IPS DF 4.7 (cell line): ENCODE measurements around the gene ENPP7.

ENCODE experiments used
- DNase-seq: peaks from one replicate; pipeline ENCODE4 v3.0.0-alpha.2; 2013; ENCODE audit warnings: low spot score; ENCODE audit errors: extremely low read depth

The ENPP7 gene

DNA sequence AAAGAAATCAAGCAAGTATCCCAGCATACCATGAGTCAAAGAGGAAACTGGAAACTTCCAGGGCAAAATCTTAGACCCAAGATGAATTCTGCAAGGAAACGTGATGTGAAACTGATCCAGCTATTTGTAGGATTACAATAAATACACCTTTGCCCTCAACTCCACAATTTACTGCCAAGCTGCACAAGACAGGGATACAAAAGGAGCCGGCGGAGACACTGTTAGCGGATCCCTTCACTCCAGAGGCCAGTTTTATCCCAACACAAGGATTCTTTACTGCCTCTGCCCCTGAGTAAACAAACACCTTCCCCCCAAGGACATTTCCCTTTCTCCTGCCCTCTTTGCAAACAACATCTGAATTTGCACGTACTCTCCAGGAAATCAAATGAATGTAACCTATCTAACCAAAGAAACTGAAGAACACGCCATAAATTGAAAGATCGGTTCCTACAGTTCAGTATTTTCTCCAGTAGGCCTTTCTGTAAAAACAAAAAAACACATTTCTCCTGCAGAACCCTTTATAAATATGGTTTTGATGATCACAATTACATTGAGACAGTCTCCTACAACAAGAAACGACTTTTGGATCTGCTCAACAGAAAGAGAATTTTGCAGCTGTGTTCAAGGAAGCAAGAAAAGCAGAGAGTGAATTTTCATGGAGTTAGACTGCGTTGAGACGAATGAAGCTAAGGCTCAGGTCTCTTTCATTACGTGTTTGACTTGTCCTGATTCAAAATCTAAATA lies 45.8 kb downstream of the ENPP7 start:
- no peak for DNase-seq

DNA sequence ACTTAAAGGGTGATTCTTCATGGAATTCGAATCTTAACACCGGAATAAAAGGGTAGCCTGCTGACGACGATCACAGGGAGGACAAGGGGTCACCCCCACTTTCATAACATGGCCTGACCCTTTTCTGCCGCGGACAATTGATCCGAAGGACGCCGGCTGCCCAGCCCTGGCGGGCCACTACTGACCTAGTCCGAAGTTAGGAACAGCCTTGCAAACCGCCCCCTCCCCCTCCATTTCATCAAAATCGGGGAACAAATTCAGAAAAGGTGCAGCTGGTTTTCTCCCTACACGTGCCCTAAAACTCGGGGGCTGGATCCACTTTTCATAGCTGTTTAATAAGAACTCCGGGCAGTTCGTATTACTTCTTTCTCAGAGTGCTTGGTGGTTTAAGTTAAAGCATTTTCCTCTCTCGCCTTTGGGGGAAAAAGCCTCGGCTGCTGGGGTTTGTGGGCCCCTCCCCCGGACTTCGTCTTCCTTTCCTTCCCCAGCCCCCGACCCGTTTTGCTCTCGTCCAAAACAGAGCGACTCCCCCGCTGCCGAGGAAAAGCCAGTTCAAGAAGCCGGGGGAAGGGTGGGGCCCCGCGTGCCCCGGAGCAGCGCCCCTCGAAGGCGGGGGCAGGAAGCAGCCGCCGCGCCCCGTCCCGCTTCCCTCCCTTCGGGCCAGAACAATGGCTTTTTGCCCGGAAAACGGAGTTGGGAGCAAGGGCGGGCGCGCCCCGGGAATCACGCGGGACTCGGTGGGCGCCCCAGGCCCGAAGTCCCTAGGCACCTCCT lies 46.6 kb downstream of the ENPP7 start:
- DNase-seq = no peak

DNA sequence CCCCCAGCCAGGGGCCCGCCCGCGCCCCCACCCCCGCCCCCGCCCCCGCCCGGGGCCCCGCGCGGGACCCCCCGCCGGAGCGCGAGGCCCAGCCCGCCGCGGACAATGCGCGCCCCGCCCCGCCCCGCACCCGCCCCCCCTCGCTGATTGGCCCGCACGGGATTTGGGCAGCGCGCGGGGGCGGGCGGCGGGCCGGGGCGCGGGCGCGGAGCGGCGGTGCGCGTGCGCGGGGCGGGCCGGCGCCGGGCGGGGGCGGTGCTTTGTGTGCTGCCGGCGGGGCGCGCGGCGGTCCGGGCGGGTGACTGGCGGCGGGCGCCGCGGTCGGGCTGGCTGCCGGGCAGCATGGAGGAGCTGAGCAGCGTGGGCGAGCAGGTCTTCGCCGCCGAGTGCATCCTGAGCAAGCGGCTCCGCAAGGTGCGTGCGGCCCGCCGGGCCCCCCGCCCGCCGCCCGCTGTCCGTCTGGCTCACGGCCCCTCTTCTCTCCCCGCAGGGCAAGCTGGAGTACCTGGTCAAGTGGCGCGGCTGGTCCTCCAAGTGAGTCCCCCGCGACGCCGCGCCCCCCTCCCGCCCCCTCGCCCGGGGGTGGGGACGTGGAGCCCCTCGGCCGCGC lies 47.3 kb downstream of the ENPP7 start, which contains the start of gene CBX2:
TSS of gene CBX2 (plus strand) at position 255 of the 610 bp plus-strand sequence. CDS start at position 343, 88 bp downstream.
- no peak for DNase-seq

DNA sequence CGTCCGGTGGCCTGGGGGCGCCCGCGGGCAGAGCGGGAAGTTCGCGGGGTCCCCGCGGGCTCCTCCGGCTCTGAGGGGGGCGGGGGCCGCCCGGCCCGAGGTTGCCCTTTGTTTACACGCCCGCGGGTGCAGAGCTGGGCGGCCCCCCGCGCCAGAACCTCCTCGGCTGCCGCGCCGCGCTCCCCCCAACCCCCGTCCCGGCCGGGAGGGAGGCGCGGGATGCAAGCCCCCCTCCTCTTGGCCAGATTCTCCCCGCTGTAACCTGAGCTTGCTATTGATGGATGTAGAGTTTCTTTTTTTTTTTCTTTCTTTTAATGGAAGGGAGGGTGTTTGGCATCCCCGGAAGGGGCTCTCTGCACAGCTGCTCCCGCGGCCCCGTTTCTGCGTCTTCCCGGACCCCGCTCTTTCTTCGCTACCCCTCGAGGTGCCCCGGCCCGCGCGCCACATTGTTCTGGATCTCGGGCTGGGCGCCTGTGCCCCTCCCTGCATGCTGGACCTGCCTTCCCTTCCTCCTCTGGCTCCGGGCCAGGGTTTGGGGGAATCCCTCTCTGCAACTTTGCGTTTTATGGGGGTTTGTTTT lies 47.9 kb downstream of the ENPP7 start:
- DNase-seq = no peak

DNA sequence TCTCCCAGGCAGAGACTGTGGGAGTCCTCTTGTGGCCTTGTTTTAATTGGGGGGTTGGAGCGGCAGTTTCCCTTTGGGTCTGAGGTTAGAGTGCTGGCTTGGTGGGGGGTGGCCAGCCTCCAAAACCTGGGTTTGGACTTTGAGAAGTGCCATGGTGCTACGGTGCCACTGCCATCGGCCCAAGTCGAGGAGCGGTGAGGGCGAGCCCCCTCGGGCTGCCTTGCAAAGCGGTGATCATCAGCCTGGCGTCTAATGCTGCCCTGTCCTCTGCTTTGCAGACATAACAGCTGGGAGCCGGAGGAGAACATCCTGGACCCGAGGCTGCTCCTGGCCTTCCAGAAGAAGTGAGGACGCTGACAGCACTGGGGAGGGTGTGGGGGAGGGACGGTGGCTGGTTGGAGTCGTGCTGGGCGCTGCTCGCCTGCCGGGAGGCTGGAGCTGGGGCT lies 48.4 kb downstream of the ENPP7 start:
- DNase-seq = no peak

DNA sequence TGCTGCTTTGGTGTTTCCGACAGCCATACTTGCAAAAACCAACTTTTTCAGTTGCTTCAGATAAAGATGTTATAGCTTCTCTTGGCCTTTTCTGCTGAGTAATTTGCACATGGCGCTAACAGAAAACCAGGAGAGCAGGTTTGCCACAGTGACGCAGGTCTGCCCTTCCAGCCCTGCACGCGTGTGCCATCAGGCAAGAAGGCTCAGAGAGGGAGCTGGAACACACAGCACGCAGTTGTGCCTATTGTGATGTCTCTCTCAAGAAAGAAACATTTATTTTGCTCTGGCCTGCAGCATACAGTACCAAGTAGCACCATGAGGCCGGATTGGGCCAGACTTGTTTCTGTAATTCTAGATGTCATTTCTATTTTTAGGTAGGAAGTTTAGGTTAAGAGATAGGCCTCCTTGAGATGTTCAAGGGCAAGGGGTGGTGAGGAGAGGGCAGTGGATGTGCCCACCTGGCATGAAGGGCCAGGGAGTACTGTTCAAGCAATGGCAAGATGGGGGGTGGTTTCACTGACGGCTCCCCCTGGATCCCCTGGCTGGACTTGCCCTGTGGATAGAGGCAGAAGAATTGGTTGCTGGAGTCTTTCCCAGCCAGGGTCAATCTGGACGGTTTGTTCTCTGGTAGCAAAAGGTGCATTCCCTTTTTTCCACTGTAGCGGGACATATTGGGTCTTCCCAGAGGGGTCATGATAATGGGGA lies 49.1 kb downstream of the ENPP7 start:
- DNase-seq = no peak

DNA sequence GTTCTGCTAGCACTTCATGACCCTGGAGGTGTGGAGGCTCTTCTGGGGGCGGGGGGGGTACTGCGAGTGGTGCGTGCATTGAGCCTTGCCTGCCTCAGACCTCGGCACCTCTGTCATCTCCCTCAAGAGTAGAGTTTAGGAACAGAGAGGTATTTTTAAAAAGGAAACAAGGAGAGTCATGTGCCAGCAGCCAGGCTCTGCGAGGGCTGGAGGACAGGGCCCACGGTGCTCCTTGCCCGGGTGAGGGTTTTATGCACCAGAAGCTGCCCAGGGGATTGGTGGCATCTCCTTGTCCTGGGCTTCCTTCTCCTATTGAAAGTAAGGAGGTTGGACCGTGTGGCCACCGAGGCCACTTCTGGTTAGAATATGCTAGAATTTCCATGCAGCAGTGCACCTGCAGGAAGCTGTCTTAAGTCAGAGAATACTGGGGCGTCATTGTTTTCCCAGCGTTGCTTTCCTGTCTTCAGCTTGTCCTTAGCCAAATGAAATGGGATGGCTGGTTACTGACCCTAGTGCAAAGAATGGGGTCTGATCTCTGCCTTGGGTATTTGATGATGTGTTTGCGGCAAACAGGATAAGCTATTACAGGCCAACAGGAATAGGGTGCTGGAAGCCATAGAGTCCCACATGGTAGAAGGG lies 50.4 kb downstream of the ENPP7 start:
- DNase-seq = no peak

DNA sequence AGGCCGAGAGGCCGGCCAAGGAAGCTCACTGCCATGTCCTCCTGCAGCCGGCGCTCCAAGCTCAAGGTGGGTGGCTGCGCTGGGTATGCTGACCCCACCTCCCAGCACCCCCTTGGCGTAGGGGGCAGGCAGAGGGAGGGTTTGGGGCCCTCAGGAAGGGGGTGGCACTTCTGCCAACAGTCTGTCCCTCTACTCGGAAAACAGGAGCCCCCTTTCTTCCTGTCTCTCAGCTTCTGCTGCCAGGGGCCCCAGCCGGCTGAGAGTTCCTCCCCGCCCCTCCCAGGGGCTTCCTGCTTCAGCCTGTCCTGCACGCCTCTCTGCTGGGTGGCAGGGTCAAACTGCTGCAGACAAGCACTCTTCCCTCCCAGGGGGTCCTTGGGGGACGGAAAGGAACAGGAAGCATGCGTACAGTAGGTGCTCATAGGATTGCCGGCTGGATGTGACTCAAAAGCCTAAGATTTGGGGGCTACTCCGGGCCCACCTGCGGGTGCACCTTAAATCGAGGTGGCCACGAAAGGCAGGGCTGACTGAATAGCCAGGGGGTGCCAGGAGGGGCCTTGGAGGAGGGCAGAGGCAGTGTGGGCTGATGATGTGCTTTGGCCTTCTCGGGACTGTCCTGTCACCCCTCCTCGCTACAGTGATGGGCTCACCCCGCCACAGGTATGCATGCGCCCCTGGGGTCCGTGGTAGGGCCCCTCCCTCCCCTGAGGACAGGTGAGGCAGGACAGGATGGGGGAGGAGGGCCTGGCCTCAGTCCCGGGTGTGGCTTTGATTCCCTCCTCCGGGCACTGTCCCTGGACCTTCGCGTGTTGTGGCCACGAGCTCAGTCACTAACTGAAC lies 51.2 kb downstream of the ENPP7 start:
- no peak for DNase-seq

DNA sequence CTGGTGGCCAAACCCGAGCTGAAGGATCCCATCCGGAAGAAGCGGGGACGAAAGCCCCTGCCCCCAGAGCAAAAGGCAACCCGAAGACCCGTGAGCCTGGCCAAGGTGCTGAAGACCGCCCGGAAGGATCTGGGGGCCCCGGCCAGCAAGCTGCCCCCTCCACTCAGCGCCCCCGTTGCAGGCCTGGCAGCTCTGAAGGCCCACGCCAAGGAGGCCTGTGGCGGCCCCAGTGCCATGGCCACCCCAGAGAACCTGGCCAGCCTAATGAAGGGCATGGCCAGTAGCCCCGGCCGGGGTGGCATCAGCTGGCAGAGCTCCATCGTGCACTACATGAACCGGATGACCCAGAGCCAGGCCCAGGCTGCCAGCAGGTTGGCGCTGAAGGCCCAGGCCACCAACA lies 53.1 kb downstream of the ENPP7 start:
- no peak for DNase-seq

DNA sequence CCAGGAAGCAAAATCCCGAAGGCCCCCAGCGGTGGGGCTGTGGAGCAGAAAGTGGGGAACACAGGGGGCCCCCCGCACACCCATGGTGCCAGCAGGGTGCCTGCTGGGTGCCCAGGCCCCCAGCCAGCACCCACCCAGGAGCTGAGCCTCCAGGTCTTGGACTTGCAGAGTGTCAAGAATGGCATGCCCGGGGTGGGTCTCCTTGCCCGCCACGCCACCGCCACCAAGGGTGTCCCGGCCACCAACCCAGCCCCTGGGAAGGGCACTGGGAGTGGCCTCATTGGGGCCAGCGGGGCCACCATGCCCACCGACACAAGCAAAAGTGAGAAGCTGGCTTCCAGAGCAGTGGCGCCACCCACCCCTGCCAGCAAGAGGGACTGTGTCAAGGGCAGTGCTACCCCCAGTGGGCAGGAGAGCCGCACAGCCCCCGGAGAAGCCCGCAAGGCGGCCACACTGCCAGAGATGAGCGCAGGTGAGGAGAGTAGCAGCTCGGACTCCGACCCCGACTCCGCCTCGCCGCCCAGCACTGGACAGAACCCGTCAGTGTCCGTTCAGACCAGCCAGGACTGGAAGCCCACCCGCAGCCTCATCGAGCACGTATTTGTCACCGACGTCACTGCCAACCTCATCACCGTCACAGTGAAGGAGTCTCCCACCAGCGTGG lies 53.7 kb downstream of the ENPP7 start:
- no peak for DNase-seq

DNA sequence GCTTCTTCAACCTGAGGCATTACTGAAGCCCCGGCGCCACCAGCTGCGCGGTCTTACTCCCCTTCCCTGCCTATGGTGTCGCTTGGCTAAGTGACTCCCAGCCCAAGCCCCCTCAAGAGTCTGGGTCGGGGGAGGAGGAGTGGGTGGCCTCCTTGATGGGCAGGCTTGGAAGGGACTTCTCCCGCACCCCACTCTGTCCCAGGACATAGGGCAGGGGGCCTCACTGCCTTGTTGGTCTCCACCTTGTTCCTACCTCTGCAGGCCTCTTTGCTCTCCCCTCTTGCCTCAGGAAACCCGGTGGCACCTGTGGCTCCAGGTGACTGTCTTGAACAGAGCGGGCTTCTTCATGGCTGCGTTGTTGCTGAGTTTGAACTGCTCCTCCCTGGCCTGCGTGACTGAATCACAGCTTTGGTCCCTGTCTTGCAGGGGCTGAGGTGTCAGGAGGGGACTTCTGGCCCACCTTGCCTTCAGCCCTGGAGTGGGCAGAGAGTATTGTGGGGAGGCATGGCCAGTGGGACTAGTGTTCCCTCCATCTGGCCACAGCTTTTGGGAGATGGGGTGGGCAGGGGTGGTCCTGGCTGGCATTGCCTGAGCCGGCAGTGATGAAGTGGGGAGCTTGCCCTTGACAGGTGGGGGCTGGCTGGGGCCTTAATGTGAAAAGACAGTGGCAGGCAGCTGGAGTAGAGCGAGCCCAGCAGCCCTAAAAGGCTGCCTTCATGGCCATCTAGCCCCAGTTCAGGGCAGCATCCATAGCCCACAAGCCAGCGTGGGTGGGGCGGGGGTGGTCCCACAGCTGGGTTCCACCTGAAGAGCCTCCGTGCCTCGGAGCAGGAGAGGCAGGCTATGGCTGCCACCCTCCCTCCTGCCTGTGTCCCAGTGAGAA lies 54.5 kb downstream of the ENPP7 start:
- no peak for DNase-seq

DNA sequence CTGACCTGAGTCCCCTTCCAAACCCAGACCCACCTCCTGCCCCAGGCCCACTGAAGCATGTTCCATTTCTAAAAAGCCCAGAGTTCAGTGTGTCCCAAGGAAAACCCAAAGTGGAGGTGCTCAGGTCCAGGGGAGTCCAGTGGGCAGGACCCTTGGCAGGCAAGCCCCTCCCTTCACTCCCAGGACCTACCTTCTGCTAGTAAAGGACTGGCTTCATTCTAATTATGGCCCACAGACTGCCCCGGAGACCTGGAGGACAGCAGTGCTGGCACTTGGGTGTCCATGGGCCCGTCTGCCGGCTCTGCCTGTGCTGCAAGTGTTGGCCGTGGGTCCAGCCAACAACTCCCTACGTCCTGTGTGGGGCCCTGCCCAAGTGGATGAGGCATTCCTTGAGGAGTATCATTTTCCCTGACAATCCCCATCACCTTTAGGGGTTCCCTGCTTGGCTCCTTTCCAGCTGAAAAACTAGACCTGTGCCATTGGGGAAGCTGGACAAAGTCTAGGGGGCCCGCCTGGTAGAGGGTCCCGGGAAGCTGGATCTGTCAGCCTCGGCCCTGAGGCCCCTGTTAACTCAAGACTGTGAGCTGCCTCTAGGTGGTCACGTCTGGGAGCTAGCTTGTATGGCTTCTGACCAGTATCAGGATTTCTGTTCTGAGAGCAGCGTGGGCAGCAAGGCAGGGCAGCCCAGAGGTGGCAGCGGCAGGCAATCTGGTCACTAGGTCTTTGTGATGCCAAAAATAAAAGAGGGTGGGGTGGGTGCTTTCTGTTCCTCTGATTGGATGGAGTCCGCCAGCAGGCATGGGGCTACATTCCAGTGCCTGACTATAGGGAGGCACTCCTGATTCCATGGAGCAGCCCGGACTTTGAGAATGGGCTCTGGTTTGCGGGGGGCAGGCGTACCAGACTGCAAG lies 55.4 kb downstream of the ENPP7 start:
- no peak for DNase-seq

DNA sequence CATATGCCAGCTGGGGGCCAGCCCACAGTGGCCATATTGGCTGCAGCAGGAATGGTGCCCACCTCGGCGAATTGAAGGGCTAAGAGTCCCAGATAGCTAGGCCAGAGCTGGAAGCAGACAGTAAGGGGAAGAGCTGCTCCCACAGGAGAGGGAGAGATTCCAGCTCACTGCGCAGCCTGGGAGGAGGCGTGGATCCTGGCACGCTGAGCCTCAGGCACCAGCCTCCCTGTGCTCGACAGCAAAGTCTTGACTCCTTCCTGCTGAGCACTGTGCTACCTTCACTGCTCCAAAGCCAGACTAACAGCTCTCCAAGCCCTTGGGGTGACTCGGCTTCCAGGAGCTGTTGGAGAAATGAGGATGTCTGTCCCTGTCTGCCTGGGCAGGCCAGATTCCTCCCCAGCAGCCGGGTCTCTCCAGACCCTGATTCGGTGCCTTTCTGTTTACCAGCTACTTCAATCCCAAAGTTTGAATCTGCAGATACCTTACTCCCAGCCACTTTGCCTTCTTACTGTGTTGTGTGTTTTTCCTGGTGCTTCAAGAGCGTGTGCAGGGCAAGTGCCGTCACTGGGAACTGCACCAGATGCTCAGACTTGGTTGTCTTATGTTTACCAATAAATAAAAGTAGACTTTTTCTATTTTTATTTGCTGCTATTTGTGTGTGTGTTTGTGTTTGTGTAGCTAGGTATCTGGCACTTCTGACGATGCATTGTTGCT lies 56.3 kb downstream of the ENPP7 start:
- no peak for DNase-seq

DNA sequence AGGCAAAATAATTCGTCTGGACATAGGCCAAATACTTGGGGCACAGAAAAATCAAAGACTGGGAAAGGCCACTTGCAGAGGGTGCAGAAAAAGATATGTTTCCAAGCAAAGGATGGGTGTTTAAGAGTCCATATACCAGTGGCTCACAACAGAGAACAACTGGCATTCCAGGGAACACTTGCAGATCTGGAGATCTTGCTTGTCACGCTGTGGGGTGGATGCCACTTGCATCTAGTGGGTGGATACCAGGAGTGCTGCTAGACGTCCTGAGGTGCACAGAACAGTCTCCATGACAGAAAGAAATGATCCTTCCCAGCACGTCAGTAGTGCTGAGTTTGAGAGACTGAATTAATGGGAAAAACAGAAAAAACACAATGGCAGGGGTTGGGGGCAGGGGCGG lies 57.7 kb downstream of the ENPP7 start:
- no peak for DNase-seq

DNA sequence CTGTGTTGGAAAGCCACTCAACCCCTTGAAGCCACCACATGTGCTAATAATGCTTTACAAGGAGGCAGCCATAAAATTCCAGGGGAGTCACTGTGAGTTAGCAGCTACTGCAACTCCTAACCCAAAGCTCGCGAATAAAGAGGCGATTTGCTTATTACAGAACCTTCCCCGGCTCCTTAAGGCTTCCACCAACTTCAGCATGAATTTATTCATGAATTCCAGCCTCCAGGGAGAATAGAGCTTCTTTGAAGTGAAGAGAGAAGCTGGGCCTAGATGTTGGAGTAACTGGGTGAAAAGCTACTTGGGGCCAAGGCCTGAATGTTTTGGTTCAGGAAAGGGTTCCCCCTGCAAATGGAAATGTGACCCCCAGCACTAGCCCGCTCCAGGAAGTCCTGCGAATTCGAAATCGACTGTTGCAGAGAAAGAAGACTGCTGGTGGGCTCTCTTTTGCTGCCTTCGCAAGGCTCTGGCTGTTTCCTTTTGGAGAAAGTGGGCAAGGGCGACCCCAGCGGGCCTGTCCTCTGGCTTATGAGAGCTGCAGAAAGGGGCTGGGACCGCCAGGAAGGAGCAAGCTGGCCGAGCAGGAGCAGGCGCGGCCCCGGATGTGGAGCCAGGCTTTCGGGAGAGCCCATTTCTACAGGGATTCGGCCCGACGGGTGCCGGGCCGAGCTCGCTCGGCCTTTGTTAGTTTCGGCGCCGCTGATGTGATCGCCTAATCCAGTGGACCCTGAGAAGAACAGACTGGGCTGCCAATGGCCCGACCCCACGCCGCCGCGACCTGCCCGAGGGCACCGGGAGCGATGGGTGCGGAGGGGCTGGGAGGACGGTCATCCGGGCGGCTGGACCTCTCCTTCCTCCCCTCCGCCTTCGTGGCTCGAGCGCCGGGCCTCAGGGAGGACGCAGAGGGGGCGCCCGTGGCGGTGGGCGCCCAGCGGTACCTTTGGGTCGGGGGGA lies 58.5 kb downstream of the ENPP7 start:
- no peak for DNase-seq
